ENCODE results near the gene NIPA2.

NIPA2 gene

GRCh38 chr15:22877117-22877516 lies 38.7 kb downstream of the NIPA2 start:
- H3K27ac ChIP-seq (ENCODE audit: low read depth, low read length): no peak overlapping the region
- H3K36me3 ChIP-seq (ENCODE audit: insufficient read depth, low read length): peaks cover 16% of the 10 kb centered on the region; the same call in 1 of the 2 replicates
- H3K79me2 ChIP-seq (ENCODE audit: control insufficient read depth, insufficient read depth, low read length, unreplicated experiment): no peaks in the 10 kb centered on the region
- no peak overlapping the region for H2AFZ ChIP-seq (ENCODE audit: low read length, unreplicated experiment)
- H3K27me3 ChIP-seq (ENCODE audit: insufficient read depth, low read length): no peaks in the 10 kb centered on the region
- no peak overlapping the region for H3K4me3 ChIP-seq (ENCODE audit: low read depth, low read length)
- no peaks in the 10 kb centered on the region for H3K4me1 ChIP-seq (ENCODE audit: control insufficient read depth, insufficient read depth, low read length, unreplicated experiment)

DNA sequence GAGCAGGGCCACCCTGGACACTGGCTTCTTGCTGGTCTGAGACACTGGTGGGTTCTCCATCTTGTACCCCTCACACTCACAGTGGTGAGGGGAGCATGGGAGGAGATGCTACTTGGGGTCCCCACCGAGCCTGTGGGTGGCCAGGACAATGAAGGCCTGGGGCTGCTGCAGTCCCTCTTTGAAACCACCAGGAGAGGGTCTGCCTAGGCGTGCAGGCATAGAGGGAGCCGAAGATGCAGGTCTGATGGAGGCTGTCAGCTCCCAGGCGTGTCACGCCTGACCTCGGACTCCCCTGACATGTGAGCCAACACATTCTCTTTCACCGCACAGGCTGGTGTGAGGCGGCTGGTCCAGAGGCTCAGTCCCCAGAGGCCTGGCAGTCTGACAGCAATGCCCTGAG lies 39.1 kb downstream of the NIPA2 start:
- no peaks in the 10 kb centered on the region for H3K79me2 ChIP-seq (ENCODE audit: control insufficient read depth, insufficient read depth, low read length, unreplicated experiment)
- H3K36me3 ChIP-seq (ENCODE audit: insufficient read depth, low read length): peaks cover 13% of the 10 kb centered on the region; the same call in 1 of the 2 replicates
- H3K4me3 ChIP-seq (ENCODE audit: low read depth, low read length): no peak overlapping the region
- H3K4me1 ChIP-seq (ENCODE audit: control insufficient read depth, insufficient read depth, low read length, unreplicated experiment): no peaks in the 10 kb centered on the region
- H2AFZ ChIP-seq (ENCODE audit: low read length, unreplicated experiment): no peak overlapping the region
- H3K27me3 ChIP-seq (ENCODE audit: insufficient read depth, low read length): no peaks in the 10 kb centered on the region
- no peak overlapping the region for H3K27ac ChIP-seq (ENCODE audit: low read depth, low read length)

GRCh38 chr15:22878103-22878502 lies 39.6 kb downstream of the NIPA2 start:
- Histone ChIP-seq H3K36me3 (ENCODE audit: insufficient read depth, low read length) (peaks cover 17% of the 10 kb centered on the region; the same call in 1 of the 2 replicates), H2AFZ (ENCODE audit: low read length, unreplicated experiment) (no peak overlapping the region), H3K27ac (ENCODE audit: low read depth, low read length) (no peak overlapping the region), H3K27me3 (ENCODE audit: insufficient read depth, low read length) (no peaks in the 10 kb centered on the region), H3K4me1 (ENCODE audit: control insufficient read depth, insufficient read depth, low read length, unreplicated experiment) (no peaks in the 10 kb centered on the region), H3K79me2 (ENCODE audit: control insufficient read depth, insufficient read depth, low read length, unreplicated experiment) (no peaks in the 10 kb centered on the region), H3K4me3 (ENCODE audit: low read depth, low read length) (no peak overlapping the region)

GRCh38 chr15:22880068-22880980 lies 41.9 kb downstream of the NIPA2 start:
- Histone ChIP-seq H2AFZ (ENCODE audit: low read length, unreplicated experiment) (no peak overlapping the region), H3K79me2 (ENCODE audit: control insufficient read depth, insufficient read depth, low read length, unreplicated experiment) (no peaks in the 10 kb centered on the region), H3K4me1 (ENCODE audit: control insufficient read depth, insufficient read depth, low read length, unreplicated experiment) (no peaks in the 10 kb centered on the region), H3K27ac (ENCODE audit: low read depth, low read length) (no peak overlapping the region), H3K4me3 (ENCODE audit: low read depth, low read length) (no peak overlapping the region), H3K27me3 (ENCODE audit: insufficient read depth, low read length) (no peaks in the 10 kb centered on the region), H3K36me3 (ENCODE audit: insufficient read depth, low read length) (peaks cover 13% of the 10 kb centered on the region; the same call in 1 of the 2 replicates)

- Histone ChIP-seq H3K27me3 (ENCODE audit: insufficient read depth, low read length) (no peaks in the 10 kb centered on the region), H3K4me3 (ENCODE audit: low read depth, low read length) (no peak overlapping the region), H2AFZ (ENCODE audit: low read length, unreplicated experiment) (no peak overlapping the region), H3K4me1 (ENCODE audit: control insufficient read depth, insufficient read depth, low read length, unreplicated experiment) (no peaks in the 10 kb centered on the region), H3K79me2 (ENCODE audit: control insufficient read depth, insufficient read depth, low read length, unreplicated experiment) (no peaks in the 10 kb centered on the region), H3K27ac (ENCODE audit: low read depth, low read length) (no peak overlapping the region), H3K36me3 (ENCODE audit: insufficient read depth, low read length) (peaks cover 13% of the 10 kb centered on the region; the same call in 1 of the 2 replicates)
Measured at GRCh38 chr15:22880981-22881738, 42.7 kb downstream of the NIPA2 start.

- H3K27me3 ChIP-seq (ENCODE audit: insufficient read depth, low read length): no peaks in the 10 kb centered on the region
- H3K36me3 ChIP-seq (ENCODE audit: insufficient read depth, low read length): peaks cover 11% of the 10 kb centered on the region; the same call in 1 of the 2 replicates
- no peaks in the 10 kb centered on the region for H3K79me2 ChIP-seq (ENCODE audit: control insufficient read depth, insufficient read depth, low read length, unreplicated experiment)
- no peak overlapping the region for H3K4me3 ChIP-seq (ENCODE audit: low read depth, low read length)
- H3K27ac ChIP-seq (ENCODE audit: low read depth, low read length): no peak overlapping the region
- H3K4me1 ChIP-seq (ENCODE audit: control insufficient read depth, insufficient read depth, low read length, unreplicated experiment): peaks cover 2% of the 10 kb centered on the region
- no peak overlapping the region for H2AFZ ChIP-seq (ENCODE audit: low read length, unreplicated experiment)
Measured at GRCh38 chr15:22881739-22882440, 43.4 kb downstream of the NIPA2 start.

- no peak overlapping the region for H2AFZ ChIP-seq (ENCODE audit: low read length, unreplicated experiment)
- H3K27ac ChIP-seq (ENCODE audit: low read depth, low read length): no peak overlapping the region
- no peaks in the 10 kb centered on the region for H3K27me3 ChIP-seq (ENCODE audit: insufficient read depth, low read length)
- peaks cover 5% of the 10 kb centered on the region; the same call in 1 of the 2 replicates for H3K36me3 ChIP-seq (ENCODE audit: insufficient read depth, low read length)
- peaks cover 13% of the 10 kb centered on the region for H3K4me1 ChIP-seq (ENCODE audit: control insufficient read depth, insufficient read depth, low read length, unreplicated experiment)
- no peak overlapping the region for H3K4me3 ChIP-seq (ENCODE audit: low read depth, low read length)
- H3K79me2 ChIP-seq (ENCODE audit: control insufficient read depth, insufficient read depth, low read length, unreplicated experiment): no peaks in the 10 kb centered on the region
Measured at GRCh38 chr15:22883196-22883595, 44.7 kb downstream of the NIPA2 start.

- Histone ChIP-seq H3K4me1 (ENCODE audit: control insufficient read depth, insufficient read depth, low read length, unreplicated experiment) (peaks cover 19% of the 10 kb centered on the region), H3K27me3 (ENCODE audit: insufficient read depth, low read length) (no peaks in the 10 kb centered on the region), H2AFZ (ENCODE audit: low read length, unreplicated experiment) (no peak overlapping the region), H3K27ac (ENCODE audit: low read depth, low read length) (no peak overlapping the region), H3K36me3 (ENCODE audit: insufficient read depth, low read length) (peaks cover 4% of the 10 kb centered on the region; the same call in 1 of the 2 replicates), H3K79me2 (ENCODE audit: control insufficient read depth, insufficient read depth, low read length, unreplicated experiment) (no peaks in the 10 kb centered on the region), H3K4me3 (ENCODE audit: low read depth, low read length) (no peak overlapping the region)
Measured at GRCh38 chr15:22884344-22884743, 45.9 kb downstream of the NIPA2 start.

- Histone ChIP-seq H2AFZ (ENCODE audit: low read length, unreplicated experiment) (no peak overlapping the region), H3K79me2 (ENCODE audit: control insufficient read depth, insufficient read depth, low read length, unreplicated experiment) (no peaks in the 10 kb centered on the region), H3K27me3 (ENCODE audit: insufficient read depth, low read length) (no peaks in the 10 kb centered on the region), H3K27ac (ENCODE audit: low read depth, low read length) (no peak overlapping the region), H3K4me1 (ENCODE audit: control insufficient read depth, insufficient read depth, low read length, unreplicated experiment) (peaks cover 19% of the 10 kb centered on the region), H3K4me3 (ENCODE audit: low read depth, low read length) (no peak overlapping the region), H3K36me3 (ENCODE audit: insufficient read depth, low read length) (peaks cover 4% of the 10 kb centered on the region; the same call in 1 of the 2 replicates)
Measured at GRCh38 chr15:22885120-22885519, 46.7 kb downstream of the NIPA2 start.

All from ACC112 (cell line).